Right lobe of liver (tissue), 6 donors: ENCODE results near the gene CMTM2. TPM values are rescaled to one million over a fixed set of nuclear protein-coding genes. Genes with fewer than 3 reads are reported as not detected.
A peak's percentile ranks its signal among the peaks of the same experiment; 100 is the strongest.

Experiments
- ATAC-seq, 4 donors: fragments of 200-7000 bp; cut with Tn5 transposase; one replicate each; pipeline ENCODE4 v1.9.1; 2020; ENCODE audit warnings: mild to moderate bottlenecking in 4 of 4, moderate library complexity in 4 of 4
- DNase-seq, 3 donors: peaks; one replicate each; pipeline ENCODE4 v3.0.0-alpha.2; 2020
- H3K27ac ChIP-seq, 3 donors: fragments of 200-600 bp; one replicate each; pipeline ENCODE4 v1.8.0; 2022
- H3K27me3 ChIP-seq, 2 donors: fragments of 200-600 bp; one replicate each; pipeline ENCODE4 v1.8.0; 2022
- H3K36me3 ChIP-seq, 4 donors: fragments of 200-600 bp; sonication (generic) in 1 of 4; one replicate each; pipeline versions ENCODE4 v1.5.1 to v1.8.0; 2017 to 2022; ENCODE audit warnings: control low read depth in 1 of 4
- H3K4me1 ChIP-seq, 4 donors: fragments of 200-600 bp; sonication (generic) in 1 of 4; one replicate each; pipeline versions ENCODE4 v1.5.1 to v1.8.0; 2017 to 2022; ENCODE audit warnings: control low read depth in 1 of 4
- H3K4me3 ChIP-seq, 3 donors: fragments of 200-600 bp; one replicate each; pipeline ENCODE4 v1.8.0; 2022
- H3K9me3 ChIP-seq, 4 donors: fragments of 200-600 bp; sonication (generic) in 1 of 4; one replicate each; pipeline versions ENCODE4 v1.5.1 to v1.8.0; 2017 to 2022; ENCODE audit warnings: control low read depth in 1 of 4
- POLR2A ChIP-seq: fragments of 450-650 bp; IDR thresholded peaks from one replicate; pipeline ENCODE4 v1.6.1; 2017; ENCODE audit warnings: antibody characterized with exemption, mild to moderate bottlenecking
- WGBS: methylation state at CpG from one replicate; pipeline ENCODE4 v1.1.6; 2018; ENCODE audit warnings: low coverage, low lambda C conversion rate; ENCODE audit not compliant: insufficient coverage; ENCODE audit errors: missing lambda C conversion rate; 5-methylcytosine and 5-hydroxymethylcytosine counted together
- intact Hi-C, 2 donors: fragments of 100-400 bp; cut with DNase I; formaldehyde crosslinking; loops; one replicate each; pipeline versions ENCODE4 v1.11.2 to v1.14.1; 2022
- total RNA-seq, 6 experiments: library from RNA; depleted of rRNA in 2 of 6; stranded (reverse); fragments of >200 nt in 2 of 6; fragmentation: NEBNext Ultra II Directional in 3 of 6; extraction: Animal tissue kit (Norgen Biotek cat#: 25700) in 3 of 6; gene quantifications; one replicate each; pipeline versions ENCODE4 v1.1.0 to v1.2.4, GENCODE V29; 2016 to 2023
- TF ChIP-seq, protein P1 (sequence below), 4 donors: fragments of 200-600 bp in 3 of 4; fragments of 450-650 bp in 1 of 4; IDR thresholded peaks; one replicate each; pipeline versions ENCODE4 v1.5.1 to v1.8.0; 2016 to 2022; ENCODE audit warnings: antibody characterized with exemption in 4 of 4, mild to moderate bottlenecking in 2 of 4
- donor health status: DM: no; HTN: yes; CAD: no.
- donor health status: DM: no; HTN: no; CAD: no.
- donor health status: DM: no; HTN: no; CAD: no.
- donor health status: DM: no; HTN: yes; CAD: no.
- donor health status: DM: no; HTN: yes; CAD: no.

The CMTM2 gene
- total RNA-seq, 6 experiments from 2014 or later, result 0.44 to 0.83 (median 0.55) TPM; not detected in 3

GRCh38 chr16:66554495-66554894, 24.8 kb upstream of the CMTM2 start:
- intact Hi-C loops, result no loop called here
- Histone ChIP-seq H3K27ac (no peak overlapping the region), H3K4me3 (no peak overlapping the region), H3K9me3 (no peaks in the 10 kb centered on the region), H3K27me3 (no peaks in the 10 kb centered on the region), H3K36me3 (peaks cover 0 to 3% (median 0%) of the 10 kb centered on the region in 4 donors), H3K4me1 (peaks cover 0 to 24% (median 3%) of the 10 kb centered on the region in 4 donors)
- DNase-seq (no peak), ATAC-seq (no peak)
- TF ChIP-seq POLR2A, result no peak
- TF ChIP-seq, protein P1, sequence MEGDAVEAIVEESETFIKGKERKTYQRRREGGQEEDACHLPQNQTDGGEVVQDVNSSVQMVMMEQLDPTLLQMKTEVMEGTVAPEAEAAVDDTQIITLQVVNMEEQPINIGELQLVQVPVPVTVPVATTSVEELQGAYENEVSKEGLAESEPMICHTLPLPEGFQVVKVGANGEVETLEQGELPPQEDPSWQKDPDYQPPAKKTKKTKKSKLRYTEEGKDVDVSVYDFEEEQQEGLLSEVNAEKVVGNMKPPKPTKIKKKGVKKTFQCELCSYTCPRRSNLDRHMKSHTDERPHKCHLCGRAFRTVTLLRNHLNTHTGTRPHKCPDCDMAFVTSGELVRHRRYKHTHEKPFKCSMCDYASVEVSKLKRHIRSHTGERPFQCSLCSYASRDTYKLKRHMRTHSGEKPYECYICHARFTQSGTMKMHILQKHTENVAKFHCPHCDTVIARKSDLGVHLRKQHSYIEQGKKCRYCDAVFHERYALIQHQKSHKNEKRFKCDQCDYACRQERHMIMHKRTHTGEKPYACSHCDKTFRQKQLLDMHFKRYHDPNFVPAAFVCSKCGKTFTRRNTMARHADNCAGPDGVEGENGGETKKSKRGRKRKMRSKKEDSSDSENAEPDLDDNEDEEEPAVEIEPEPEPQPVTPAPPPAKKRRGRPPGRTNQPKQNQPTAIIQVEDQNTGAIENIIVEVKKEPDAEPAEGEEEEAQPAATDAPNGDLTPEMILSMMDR (IDR thresholded peaks at IDR 0.05), result no peak
- 79% methylated on average over 4 of the region's 6 CpGs for WGBS

- Histone ChIP-seq H3K27ac (no peak overlapping the region), H3K36me3 (peaks cover 0 to 3% (median 0%) of the 10 kb centered on the region in 4 donors), H3K27me3 (no peaks in the 10 kb centered on the region), H3K9me3 (no peaks in the 10 kb centered on the region), H3K4me1 (no peaks in the 10 kb centered on the region), H3K4me3 (no peak overlapping the region)
- TF ChIP-seq, protein P1 (IDR thresholded peaks at IDR 0.05), result no peak
- no peak for TF ChIP-seq POLR2A
- WGBS, result 64% methylated on average over 1 of the region's 1 CpG
- ATAC-seq (peak in 3 of 4 donors; percentile 20 to 66 (median 51)), DNase-seq (no peak)
- intact Hi-C loops, result no loop called here
These were observed 19.2 kb upstream of the CMTM2 start for GRCh38 chr16:66560107-66560506.

DNA sequence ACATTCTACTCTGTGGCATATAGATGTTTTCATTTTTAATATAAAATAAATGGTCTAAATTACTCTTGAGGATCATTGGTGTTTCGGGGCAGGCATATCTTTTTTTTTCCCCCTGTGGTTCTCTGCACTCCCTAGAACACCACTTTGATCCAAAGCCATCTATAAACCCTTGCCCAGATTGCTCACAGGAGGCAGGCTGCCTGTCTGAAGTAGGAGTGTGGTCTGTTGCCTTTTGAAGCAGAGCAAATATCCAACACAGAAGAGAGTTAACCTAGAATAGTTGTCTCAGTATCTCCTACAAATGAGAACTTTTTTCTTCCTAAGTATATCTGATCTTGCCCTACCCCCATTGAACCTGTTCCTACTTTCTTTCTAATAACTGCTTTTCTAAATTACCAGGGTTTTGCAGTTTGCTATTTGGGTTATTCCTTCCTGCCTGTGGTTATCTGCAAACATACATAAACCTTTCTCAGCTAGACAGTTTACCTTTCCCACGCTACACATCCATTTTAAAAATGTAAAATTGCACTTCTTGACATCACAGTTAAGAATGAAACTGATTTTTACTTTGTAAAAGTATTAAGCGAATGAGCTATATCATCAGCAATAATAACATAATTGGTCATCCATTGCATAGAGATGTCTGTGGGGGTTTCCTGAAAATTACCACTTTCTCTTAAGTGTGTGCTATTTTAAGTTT, 17.7 kb upstream of the CMTM2 start:
- Histone ChIP-seq H3K27ac (no peak overlapping the region), H3K27me3 (no peaks in the 10 kb centered on the region)

DNA sequence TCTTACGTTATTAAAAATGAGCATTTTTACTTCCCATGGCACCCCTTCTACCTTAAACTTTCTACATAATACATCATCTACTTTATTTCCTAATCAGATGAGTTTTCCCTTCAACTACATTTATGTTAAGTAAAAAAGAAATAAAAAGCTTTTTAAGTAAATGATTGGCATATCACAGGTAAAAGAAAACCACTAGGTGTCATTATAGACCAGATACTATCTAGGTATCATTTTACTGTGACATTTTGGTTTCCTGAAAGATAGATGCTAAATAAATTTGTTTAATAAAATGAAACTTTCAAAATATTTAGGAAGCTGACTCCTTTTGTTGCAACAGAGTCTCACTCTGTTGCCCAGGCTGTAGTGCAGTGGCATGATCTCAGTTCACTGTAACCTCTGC, 16.9 kb upstream of the CMTM2 start:
- intact Hi-C loops, result no loop called here
- 65% methylated on average over 1 of the region's 1 CpG for WGBS
- Histone ChIP-seq H3K27me3 (no peaks in the 10 kb centered on the region), H3K27ac (no peak overlapping the region), H3K9me3 (no peaks in the 10 kb centered on the region), H3K4me3 (no peak overlapping the region), H3K4me1 (no peaks in the 10 kb centered on the region), H3K36me3 (peaks cover 0 to 3% (median 0%) of the 10 kb centered on the region in 4 donors)
- TF ChIP-seq, protein P1 (IDR thresholded peaks at IDR 0.05), result peak in 2 of 4 donors; percentile 21 to 34
- TF ChIP-seq POLR2A, result no peak
- DNase-seq (no peak), ATAC-seq (no peak)

More for the DNA sequence above, 17.7 kb upstream of the CMTM2 start:
- intact Hi-C loops, result no loop called here
- Histone ChIP-seq H3K4me1 (no peaks in the 10 kb centered on the region), H3K4me3 (no peak overlapping the region), H3K36me3 (peaks cover 0 to 3% (median 0%) of the 10 kb centered on the region in 4 donors), H3K9me3 (no peaks in the 10 kb centered on the region)
- DNase-seq (no peak), ATAC-seq (no peak)
- 93% methylated on average over 3 of the region's 3 CpGs for WGBS
- TF ChIP-seq, protein P1 (IDR thresholded peaks at IDR 0.05), result no peak
- no peak for TF ChIP-seq POLR2A
